HG02870 (cell line): ENCODE data around the gene APP.

Experiments used
- ATAC-seq: cut with Tn5 transposase; IDR thresholded peaks from one replicate; pipeline ENCODE4 v1.9.1; 2021; ENCODE audit warnings: mild to moderate bottlenecking, moderate library complexity; ENCODE audit not compliant: unreplicated experiment

The APP gene

DNA sequence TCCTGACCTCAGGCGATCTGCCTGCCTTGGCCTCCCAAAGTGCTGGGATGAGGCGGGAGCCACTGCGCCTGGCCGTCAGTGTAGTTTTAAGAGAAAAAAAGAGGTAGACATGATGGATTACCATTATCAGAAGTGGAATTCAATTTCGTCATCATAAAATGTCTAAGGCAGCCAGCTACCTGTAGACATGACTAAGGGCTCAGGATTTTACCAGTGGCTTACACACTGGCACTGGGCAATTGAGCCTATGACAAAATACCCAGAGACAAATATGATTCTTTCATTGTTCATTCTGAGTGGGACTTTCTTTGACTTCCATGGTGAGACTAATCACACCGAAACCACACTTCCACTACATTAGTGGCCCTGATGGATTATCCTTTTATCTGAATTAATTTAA, 254.3 kb downstream of the APP start:
- no peak for ATAC-seq

DNA sequence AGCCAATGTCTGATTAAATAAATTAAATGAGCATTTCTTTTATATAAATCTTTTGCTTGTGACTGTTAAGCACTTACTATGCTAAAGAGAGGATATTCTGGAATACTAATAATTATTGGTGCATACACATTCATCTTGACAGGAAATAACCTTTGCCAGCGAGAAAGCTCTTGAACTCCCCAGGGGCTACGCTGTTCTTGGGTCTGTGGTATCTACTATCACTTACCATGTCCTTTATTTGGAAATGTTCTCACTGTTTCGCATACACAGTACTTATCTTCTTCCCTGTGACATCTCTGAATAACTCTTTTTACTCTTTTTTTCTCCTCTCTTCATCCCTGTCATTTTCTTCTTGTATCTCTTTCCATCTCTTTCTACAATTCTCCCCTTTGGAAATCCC, 257.1 kb downstream of the APP start:
- ATAC-seq: no peak

DNA sequence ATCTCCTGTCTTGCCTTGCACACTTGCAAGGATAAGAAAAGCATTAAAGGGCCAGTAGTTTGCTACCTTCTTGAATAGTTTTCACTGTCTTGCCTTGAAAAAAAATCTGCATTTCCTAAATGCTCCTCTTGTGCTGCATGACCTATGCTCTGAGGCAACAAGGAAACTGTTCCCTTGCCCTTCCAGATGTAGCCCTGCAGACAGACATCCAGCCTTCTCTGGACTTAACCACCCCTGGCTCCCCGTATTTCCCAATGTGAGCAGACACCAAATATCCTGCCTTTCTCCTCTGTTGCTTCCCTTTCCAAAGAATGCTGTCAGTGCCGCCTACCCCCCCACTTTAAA, 258.2 kb downstream of the APP start:
- no peak for ATAC-seq

DNA sequence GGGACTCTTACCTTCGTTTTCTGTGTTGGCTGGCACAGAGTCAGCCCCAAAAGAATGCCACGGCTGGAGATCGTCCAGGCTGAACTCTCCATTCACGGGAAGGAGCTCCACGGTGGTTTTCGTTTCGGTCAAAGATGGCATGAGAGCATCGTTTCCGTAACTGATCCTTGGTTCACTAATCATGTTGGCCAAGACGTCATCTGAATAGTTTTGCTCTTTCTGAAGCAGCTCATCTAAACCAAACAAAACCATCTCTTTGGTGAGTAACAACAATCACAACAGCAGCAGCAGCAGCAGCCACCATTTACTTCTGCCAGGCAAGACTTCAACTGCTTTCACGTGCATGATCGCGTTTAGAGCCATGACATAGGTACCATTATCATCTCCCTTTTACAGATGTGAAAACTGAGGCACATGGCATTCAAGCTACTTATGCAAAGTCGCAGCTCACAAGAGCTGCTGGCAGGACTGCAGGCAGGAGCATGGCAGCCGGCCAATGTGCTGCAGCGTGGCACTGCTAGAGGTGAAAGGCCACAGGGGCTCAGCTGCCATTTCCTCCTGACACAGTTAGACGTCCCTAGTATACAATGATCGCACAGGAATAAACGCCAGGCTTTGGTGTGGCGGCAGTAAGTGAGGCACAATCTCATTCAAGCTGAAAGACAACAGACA, 258.7 kb downstream of the APP start:
- ATAC-seq: no peak

DNA sequence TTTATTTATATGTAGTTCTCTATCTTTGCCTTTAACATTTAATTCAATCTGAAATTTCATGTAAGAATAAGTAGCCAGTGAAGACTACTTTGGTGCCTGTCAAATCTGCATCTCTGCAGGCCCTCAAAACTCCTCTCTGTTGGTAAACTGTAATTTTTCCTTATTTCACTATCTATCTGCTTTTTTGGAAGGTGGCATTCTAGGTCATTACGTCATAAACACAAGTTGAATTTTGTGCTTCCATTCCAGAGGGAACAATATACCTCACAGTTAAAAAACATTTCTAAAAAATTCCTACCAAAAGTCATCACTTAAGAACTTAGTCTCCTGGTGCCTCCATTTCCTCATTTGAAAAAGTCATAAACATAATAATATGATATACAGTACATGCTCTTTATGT, 259.8 kb downstream of the APP start:
- ATAC-seq: no peak

DNA sequence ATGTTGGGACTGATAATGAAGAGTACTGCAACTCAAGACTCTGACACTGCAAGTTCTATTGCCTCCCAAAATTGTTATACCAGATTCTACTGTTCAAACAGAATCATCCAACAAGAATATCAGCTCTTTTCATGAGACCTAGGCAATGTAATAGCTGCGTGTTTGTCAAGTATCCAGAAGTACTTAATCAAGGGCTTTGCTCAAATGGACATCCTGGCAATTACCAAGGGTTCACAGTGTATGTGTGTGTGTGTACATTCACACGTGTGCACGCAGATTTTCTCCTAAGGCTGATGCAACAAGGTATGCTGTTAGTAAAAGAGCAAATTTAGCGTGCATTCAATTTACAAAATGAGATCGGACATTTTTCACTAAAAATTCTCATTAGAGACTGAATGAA, 261.2 kb downstream of the APP start:
- ATAC-seq: no peak

DNA sequence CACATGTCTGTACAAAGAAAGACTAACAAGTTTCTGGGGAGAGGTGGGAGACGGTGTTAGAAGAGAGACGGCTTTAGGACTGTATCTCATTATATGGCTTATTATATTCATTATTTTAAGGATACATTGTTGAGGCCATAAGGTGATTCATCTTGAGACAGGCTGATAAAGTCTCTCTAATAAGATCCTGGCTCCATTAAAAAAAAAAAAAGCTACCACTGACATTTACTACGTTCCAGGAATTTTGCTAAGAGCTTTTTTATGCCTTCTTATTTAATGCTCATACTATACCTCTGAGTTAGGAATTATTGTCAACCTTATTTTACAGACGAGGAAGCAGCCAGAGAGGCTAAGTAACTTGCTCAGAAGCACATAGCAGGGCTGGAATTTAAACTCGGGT, 262.1 kb downstream of the APP start:
- no peak for ATAC-seq

DNA sequence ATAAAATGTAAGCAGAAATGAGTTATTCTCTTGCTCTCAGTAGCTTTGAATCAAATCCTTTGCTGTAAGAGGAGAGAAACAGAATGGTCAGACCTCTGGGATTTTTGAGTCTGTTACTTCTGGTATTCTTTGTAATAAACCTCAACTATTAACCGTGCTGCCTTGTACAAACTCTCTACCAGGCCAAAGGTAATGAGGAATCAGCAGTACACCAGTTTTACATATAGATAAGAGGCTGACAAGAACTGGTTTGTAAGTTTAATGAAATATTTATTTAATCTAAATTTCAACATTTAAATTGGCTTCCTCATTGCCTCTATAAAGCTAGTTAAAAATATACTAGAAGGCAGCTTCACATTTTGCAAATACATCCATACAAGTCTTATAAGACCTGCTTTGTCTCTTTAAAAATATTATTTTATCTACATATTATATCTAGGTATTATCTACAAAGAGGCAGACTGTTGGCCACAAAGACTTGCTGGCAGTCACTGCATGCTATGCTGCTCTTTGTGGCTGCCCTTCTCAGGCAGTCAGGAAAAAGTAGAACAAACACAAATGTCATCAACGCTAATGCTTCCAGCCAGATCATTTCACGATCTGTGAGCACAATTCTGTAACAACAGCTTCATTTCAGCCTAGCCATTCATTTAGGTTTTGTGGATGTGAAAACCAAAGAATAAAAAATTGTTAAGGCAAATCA, 262.8 kb downstream of the APP start:
- ATAC-seq: no peak

DNA sequence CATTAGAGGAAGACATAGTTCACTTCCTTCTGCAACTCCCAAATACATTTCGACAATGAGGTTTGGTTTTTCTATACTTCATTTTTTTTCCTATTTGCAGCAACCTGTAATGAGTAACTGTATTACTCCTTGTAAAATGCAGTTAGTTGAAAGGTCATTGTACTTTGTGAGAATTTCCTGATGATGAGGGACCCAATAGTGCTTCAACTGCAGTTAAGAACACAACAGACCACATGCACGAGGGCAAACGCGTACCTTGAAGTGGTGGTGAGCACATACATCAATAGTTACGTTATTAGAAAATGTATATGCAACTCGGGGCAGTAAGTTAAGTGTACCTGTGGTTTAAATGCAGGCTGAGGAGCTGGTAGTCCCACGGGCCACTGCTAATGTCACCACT, 264.0 kb downstream of the APP start:
- no peak for ATAC-seq

DNA sequence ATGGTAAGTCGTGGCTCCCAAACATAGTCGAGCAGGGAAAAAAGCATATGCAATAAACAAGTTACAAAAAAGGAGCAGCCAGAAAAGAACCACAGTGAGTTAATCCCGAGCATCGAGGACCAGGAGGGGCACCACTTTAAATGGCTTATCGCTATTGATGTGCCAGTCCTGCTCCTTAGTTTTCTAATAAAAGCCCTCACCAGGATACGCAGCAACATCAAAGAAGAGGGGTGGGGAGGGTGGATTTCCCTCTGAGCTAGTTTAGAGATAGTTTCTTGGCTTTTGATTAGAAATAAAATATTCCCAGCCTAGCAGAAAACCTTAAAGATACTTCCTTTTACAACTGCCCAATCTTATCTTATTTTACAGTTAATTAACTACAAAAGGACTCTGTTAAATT, 265.4 kb downstream of the APP start:
- no peak for ATAC-seq

DNA sequence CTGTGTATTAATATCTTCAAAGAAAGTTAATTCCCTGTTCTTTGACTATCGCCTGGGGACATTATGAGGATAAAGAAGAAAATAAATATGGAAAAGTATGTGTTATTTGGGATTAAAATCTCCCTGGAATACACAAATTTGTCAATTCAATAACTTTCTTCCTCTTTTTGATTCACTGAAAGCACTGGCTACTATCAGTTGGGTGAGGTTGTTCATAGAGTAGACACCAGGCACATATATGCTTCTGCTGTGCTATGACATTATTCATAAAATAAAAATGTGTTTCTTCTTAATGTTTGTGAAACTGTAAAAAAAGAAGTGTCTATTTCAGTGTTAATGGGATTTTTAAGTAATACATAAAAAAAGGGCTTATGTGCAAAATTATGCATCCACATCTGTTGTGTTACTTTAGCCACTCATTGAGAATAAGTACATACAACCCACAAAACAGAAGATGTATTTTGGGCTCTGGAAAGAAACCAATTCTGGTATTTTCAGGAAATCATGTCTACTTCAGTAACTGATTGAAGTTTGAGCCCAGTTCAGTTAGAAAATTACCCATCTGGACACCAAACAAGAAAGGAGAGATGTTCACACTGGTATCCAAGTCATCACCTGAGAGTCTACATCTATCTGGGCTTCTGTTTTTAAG, 266.4 kb downstream of the APP start:
- no peak for ATAC-seq

DNA sequence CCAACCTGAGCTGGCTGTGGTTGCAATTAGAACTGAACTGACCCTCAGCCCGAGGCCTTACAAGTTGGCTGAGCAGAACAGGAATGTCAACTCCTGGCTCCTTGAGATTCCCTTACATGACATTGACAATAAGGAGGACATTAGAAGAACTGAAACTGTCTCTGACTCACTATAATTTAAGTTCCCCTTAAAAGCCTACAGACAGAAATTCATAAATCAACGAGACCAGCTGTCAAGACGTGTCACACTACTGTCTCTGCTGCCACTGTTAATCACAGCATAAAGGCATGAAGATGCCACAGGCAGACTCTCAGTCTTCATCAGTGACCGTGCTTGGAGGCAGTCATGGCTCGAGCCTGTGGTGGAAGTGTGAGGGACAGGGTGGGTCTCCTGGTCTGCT, 267.0 kb downstream of the APP start:
- ATAC-seq: no peak

DNA sequence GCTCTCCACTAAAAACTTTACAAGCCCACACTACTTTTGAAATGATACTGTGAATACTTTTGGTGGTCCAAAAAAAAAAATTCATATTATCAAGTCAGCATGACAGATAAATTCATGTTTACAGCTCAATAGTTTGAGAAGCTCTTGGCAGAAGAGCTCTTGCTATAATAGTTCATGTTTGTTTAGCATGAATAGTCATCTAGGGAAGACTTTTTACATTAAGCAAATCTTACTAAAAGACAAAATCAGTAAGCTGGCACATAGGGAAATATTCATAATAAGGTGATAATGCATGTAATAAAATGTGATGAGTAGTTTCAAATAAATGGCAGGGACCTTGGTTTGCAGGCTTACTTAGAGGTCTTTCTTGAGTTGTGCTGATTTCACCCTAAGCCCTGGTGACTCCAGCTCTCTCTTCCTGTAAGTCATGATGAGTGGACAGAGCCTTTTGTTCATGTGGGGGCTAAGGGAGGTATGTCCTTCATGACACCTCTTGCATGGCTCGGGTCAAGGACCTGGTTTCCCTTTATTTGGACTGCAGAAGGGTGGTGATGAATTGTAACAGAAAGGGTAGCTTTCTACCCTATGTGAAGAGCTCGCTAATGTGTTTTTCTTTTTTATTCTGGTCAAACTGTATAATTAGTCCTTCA, 269.1 kb downstream of the APP start:
- ATAC-seq: no peak

DNA sequence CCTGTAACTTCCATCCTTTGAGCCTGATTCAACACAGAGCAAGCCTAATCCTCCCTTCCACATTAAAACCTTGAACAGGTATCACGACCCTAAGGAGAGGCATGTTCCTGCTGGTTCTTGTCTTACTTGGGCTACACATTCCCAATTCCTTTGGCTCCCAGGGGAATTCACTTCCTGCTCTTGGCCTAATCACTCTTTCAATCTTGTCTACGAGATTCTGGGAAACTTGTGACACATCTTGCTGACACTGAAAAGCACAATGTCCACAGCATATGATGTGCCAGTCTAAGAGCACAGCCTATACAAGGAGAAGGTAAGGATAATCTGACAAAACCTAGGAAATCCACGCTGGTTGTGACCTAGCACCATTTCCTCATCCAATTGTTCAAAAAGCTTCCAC, 271.9 kb downstream of the APP start:
- no peak for ATAC-seq

DNA sequence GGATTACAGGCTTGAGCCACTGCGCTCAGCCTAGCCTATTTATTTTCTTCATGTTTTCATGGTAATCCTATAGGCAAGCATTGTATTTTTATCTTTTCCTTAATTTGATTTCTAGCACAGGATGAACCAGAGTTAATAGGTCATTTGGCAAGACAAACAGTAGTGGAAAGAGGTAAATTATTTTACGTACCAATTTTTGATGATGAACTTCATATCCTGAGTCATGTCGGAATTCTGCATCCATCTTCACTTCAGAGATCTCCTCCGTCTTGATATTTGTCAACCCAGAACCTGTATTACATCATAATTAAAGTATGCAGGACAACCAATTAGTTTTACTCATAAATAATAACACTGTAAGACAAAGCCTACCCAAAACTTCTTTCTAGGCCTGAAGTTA, 273.2 kb downstream of the APP start:
- ATAC-seq: no peak

DNA sequence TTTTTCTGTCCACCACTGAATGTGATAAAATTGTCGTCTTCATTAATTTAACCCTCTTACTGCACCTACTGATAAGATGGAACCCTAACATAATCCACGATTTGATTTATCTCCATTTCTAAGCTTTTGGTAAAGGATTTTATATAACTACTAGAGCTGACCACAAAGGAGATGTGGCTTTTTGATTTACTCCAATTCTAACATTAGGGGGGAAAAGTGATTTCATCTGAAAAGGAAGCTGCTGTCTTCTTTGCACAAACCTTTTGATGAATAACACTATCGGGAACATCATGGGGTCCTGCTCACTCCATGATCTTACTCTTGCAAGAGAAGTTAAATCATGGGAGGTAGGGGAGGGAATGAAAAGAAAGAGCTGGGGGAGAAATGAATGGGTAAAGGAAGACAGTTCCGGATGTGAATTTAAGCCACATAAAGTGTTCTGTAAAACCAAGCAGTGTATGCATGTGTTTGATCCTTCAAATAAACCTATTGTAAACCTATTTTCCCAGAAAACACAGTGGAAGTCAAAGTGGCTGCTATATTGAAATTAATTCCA, 274.0 kb downstream of the APP start:
- no peak for ATAC-seq

DNA sequence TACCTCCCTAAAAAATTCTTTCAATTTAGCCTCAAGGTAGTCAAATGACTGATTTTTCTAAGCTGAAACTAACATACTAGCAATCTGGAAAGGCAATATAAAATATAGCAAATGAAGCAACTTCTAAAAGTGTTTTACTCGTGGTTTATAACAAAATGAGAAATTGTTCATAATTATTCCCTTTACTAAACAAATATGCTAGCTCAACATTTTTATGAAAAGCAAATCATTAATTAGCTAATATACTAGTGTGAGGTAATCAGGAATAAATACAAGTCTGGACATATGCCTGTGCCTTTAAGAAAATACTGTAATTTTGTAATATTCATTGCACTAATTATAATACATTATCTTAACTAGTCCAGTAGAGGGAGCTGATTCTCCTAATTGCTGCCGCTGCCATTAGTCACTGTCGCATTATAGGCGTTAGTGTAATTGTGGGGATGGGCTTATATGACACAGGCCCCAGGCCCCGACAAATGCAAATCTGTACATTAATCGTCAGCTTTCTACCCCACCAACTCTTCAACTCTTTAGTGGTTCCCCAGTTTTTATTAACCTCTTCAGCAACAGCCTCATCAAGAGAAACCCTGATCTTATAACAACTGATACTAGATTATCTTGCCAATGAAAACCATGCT, 274.9 kb downstream of the APP start:
- ATAC-seq: no peak

DNA sequence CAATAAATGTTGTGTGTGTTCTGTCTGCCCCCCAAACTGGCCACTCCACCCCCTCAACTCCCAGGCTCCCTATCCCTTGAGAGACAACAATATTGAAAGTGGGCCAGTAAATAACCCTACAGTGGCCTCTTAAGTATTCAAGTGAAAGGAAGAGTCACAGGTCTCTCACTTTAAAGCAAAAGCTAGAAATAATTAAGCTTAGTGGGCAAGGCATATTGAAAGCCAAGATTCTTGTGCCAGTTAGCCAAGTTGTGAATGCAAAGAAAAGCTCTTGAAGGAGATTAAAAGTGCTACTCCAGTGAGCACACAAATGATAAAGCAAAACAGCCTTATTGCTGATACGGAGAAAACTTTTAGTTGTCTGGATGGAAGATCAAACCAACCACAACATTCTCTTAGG, 277.4 kb downstream of the APP start:
- no peak for ATAC-seq

DNA sequence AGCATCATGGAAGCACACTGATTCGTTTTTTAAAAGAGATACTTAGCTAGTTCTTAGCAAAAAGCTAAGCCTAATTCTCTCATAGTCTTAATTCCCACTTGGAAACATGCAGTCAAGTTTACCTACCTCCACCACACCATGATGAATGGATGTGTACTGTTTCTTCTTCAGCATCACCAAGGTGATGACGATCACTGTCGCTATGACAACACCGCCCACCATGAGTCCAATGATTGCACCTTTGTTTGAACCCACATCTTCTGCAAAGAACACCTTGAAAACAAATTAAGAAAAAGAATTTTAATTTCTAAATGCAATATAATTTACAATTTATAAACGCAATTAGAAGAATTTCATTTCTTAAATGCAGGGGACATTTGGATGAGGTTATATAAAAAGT, 279.0 kb downstream of the APP start:
- no peak for ATAC-seq

DNA sequence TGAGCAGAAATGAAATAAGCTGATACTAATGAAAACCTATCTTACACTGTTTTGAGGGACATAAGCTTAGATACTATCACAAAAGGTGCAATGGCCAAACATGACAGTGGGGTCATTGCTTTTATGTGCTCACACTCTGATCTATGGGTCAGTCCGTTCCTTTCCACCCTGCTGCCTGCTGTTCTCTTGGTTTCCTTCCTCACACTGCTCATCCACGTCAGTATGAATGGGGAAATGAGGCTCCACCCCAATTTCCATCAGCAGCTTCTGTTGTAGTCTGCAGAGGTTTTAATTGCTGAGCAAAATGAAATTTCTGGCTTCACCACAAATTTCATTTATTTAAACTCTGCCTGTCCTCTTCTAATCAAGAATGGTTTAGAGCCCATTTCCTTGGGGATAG, 280.6 kb downstream of the APP start:
- ATAC-seq: no peak

DNA sequence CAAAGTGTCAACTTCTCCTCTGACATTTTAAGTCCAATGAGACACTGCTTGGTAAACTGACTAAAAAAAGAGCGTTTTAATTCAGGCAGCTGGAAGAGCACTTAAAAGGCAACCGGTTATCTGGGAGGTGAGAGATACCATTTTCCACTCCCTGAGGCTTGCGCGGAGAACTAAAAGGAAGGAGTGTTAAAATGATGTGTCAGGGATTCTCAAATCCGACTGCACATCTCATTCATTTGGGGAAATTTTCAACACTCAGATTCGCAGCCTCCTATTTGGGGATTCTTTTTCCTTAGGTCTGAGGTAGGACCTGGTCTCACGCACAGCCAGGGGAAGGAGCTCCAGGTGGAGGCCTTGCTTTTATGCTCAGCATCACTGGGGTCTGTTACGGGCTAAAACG, 281.9 kb downstream of the APP start:
- ATAC-seq: no peak
